ENCODE results near the gene FBXO10.
"Not testable (repeated sequence)": the region's sequence is repeated elsewhere in the genome, so short reads cannot be mapped to it uniquely, and the experiment has no call there.

The FBXO10 gene, protein sequence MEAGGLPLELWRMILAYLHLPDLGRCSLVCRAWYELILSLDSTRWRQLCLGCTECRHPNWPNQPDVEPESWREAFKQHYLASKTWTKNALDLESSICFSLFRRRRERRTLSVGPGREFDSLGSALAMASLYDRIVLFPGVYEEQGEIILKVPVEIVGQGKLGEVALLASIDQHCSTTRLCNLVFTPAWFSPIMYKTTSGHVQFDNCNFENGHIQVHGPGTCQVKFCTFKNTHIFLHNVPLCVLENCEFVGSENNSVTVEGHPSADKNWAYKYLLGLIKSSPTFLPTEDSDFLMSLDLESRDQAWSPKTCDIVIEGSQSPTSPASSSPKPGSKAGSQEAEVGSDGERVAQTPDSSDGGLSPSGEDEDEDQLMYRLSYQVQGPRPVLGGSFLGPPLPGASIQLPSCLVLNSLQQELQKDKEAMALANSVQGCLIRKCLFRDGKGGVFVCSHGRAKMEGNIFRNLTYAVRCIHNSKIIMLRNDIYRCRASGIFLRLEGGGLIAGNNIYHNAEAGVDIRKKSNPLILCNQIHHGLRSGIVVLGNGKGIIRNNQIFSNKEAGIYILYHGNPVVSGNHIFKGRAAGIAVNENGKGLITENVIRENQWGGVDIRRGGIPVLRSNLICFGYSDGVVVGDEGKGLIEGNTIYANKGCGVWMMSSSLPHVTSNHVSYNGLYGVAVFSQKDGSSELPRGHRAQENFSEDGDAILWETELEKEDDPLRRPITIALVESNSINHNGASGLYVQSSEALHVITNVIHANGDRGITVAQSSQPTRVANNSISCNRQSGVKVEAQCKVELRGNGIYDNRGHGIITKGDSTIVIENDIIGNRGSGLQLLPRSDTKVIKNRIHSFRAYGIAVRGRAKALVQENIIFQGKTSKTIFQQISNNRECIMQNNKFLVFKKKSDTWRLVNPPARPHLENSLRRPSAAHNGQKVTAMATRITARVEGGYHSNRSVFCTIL

DNA sequence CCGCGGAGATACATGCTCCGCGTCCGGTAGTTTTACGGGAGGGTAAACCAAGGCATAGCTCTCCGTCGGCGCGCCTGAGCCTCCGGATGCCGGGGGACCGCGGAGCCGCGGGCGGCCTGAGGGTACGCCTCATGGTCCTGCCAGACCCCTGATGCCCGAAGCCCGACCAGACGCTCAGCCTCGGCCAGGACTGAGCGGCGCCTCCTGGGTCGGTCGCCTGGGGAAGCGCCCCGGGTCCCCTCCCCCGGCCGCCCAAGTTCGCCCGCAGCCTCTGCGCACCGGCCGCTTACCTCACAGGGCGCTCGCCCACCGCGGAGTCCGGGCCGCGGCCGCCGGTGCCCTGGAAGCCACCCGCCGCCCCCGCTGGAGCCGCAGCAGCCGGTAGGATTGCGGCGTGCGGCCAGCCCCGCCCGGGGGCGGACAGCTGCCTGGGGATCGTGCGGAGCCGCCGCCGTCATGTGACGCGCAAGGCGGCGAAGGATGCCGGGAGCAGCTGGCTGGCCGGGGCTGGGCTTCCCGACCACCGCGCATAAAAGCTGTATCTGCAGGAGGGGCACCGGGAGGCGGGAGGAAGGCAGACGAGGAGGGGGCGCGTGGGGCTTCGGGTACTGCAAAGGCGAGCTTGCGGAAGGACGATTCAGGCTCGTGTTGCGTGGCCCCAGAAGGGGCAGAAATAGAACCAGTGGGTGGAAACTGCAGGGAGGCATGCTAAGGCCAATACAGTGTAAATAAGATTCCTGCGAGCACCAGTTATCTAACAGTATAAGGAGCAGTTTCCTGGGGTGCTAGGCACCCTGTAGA is at the start of gene FBXO10:
Gene FBXO10 (minus strand): TSS at position 460 of the 801 bp plus-strand sequence. CDS start 34,612 bp downstream, outside the sequence.
- DNase-seq (ENCODE audit: low read depth): no peak

DNA sequence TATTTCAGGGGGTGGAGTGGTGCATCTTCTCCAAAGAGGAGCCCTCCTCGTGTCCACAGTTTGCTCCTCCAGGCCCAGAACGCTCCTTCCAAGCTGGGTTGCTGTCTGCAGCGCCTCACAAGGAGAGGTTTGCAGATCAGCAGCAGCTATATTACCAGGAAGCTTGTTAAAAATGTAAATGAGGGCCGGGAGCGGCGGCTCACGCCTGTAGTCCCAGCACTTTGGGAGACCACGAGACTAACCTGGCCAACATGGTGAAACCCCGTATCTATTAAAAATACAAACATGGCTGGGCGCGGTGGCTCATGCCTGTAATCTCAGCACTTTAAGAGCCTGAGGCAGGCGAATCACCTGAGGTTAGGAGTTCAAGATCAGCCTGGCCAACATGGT is 49.6 kb upstream of the FBXO10 start:
- DNase-seq (ENCODE audit: low read depth): no peak

DNA sequence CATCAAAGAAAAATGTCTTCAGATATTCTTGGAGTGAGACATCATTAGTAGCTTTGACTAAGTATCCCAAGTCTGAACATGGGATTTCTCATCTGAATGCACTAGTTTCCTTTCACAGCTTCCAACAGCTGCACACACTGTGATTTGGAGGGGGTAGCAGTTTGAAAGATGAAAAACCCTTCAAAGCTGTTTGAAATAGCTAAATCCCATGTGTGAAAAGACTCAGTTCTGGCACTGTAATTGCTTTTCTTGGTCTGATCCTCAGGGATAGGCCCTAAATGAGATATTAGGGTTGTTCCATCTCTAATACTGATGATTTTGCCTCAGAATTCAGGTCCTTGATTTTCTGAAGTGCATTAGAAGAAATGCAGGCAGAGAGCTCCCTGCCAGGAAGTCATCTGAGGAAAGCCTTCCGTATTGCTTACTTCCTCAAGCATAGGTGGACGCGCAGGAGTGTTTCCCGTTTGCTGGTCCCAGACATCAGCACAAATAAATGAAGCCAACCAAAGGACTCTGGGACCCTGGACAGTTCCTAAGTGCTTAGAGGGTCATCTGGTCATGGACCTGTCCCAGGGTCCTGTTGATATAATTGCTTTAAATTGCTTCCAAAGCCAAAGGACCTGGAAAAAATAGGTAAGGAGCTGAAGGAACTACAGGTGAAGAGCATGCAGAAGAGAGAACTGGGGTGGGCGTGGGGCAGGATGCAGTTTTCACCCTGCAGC is 49.0 kb upstream of the FBXO10 start:
- DNase-seq (ENCODE audit: low read depth): no peak

DNA sequence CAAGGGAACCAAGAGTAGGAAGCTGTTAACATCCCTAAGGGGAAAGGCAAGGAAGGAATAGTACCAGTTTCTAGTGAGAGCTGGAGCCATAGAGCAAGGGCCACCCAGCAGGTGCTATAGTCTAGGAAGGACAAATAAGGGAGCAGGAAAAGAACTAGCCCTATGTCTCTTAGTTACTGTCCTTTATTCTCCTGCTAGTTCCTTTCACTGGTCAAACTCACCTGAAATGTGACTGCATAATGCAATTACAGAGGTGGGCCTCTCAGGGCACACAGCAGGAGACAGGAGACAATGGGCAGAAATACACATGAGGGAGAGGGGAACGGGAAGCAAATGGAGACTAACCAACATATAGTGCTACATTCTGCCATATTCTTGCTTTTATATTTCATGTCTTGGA is 47.9 kb upstream of the FBXO10 start:
- DNase-seq (ENCODE audit: low read depth): no peak

DNA sequence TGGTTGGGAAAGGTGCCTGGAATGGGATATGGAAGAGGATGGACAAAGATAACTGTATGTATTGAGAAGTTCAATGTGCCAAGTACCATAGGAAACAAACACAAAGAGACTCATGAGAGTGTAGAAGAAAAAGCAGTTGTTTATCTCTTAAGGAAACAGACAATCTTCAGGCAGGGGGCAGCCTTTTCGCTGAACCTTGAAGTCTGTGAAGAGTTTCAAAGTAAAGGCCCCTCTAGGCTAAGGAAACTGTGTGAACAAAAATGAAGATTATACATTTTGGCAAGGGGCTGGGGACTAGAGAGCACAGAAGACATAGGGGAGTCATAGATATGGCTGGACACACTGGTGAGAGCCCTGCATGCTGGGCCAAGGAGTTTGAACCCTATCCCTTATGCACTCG is 47.1 kb upstream of the FBXO10 start:
- DNase-seq (ENCODE audit: low read depth): no peak

DNA sequence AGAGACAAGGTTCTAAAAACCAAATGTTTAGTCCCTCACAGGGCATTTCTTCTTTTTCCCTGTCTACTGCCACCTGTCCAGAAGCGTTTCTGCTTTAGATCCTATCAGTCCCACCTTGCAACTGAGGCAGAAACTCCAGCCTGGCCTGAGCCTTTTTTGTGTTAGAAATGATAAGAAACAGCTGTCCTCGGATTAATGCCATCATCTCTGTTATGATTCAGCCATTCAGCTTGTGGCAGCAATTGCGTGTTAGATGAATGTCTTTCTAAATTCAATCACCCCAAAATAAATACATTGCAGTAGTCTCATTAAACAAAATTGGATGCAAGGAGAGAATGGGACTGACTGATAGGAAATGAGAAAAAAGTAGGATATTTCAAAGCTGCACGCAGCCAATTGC is 46.3 kb upstream of the FBXO10 start:
- no peak for DNase-seq (ENCODE audit: low read depth)

DNA sequence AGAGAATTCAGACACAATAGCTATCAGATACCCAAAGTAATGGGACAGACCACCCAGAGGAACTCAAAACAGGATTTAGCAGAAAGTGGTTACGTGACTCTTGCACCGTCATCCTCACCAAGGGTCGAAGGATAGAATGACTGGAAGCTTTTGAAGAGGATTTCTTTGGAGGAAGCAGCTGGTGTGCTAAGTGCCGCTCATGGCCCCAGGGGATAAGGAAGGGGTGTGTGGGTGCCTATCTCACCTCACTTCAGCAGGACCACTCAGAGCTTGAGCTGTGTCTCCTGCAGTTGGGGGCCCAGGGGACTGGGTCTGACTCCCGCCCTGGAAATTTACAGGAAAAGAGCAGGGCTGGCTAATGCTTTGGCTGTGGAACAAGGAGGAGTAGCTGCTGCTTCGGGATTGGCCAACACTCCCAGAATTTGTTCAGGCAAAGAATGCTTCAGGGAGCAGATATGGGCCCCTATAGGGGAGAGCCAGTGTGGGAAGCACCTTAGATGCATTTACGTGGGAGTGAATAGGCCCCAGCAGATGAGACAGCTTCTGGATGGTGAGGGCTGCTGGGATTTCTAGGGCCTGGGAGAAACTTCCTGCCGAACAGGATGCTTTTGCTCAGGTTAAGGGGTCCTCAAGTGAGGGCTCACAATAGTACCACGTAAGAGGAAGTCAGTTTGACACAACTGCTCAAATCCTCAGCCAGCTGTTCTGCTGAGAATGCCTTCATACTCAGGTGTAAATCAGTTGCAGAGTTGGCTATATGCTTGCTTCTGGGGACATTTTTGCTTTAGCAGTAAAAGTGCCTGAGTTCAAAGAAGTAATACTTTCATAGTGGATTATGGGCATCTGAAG is 45.3 kb upstream of the FBXO10 start:
- no peak for DNase-seq (ENCODE audit: low read depth)

DNA sequence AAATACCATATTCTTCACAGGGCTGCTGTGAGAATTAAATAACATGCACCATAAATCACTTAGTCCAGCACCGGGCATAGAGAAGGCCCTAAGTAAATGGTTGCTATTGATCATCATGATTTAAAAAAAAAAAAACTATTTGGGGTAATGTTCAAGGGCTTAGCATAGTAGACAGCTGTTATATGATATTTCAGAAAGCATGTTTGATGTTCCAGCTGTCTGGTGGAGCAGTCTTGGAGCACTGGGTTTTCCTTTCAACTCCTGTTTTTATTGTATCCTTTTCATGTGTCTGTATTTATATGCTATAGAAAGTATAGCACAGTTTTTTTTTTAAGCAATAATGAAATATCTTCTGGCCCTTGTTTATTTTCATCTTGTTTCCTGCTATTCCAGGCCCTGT is 44.2 kb upstream of the FBXO10 start:
- DNase-seq (ENCODE audit: low read depth): no peak

DNA sequence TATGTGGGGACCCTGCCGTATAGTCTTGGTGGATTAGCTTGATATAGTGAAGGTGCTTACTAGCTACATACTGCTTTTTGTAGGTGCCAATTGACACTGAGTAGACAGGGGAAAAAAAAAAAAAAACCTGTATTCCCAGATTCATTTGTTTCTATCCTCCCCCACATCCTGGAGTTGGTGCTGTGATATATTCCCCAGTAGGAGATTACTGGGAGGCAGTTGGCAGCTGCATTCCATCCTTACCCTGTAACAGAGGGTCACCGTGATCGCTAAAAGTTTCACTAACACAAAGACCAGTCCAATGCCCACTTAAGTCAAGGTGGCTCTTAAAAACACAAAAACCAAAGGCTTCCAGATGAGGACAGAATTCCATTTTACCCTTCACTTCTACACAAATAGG is 43.6 kb upstream of the FBXO10 start:
- DNase-seq (ENCODE audit: low read depth): no peak

DNA sequence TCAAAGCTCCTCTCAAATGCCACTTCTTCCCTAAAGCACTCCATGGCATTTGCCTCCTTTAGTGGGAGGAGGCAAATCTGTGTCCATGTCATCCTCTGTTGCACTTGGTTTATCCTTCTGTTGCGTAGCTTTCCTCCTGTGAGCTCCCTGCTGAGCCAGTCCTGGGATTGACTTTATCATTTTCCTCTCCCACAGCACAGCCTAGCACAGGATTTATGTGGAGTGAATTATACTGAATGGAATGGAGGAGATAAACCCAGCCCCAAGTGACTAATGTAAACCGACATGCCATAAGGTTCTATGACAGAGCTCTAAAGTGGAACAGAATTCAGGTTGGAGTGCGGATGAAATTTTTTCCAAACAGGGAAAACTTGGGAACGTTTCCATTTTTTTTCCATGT is 42.6 kb upstream of the FBXO10 start:
- DNase-seq (ENCODE audit: low read depth): peak; percentile 58

DNA sequence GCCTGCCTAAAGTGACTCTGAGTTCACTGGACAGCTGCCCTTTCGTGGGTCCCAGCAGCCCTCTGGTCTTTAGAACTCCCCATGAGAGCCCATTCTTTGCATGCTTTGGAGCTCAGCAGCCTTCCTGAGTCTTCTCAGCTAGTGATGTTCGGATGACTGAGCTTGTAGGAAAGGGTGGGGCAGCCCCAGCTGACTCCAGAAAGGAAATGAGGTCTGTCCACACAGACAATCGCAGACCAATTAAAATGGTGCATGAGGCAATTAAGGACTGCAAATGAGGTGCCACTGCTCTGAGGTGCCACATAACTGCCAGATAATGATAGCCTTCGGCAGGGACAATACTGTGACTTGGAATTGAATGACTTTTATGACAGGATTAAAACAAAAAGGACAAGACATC is 41.7 kb upstream of the FBXO10 start:
- DNase-seq (ENCODE audit: low read depth): no peak

DNA sequence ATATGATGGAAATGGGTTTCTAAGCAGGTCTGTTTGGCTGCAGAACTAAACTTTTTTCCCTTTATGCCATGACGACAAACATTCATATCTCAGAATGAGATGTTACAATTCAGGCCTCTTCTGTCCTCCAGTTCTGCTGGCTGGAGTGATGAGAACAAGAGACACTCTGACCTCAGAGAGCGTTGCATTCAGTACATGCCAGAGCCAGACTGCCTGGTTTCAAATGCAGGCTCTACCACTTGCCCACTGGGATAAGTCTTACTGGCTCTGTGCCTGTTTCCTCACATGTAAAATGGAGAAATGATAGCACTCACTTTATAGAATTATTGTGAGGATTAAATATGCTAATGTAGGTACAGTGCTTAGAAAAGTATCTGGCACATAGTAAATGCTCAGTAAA is 41.0 kb upstream of the FBXO10 start:
- DNase-seq (ENCODE audit: low read depth): no peak

DNA sequence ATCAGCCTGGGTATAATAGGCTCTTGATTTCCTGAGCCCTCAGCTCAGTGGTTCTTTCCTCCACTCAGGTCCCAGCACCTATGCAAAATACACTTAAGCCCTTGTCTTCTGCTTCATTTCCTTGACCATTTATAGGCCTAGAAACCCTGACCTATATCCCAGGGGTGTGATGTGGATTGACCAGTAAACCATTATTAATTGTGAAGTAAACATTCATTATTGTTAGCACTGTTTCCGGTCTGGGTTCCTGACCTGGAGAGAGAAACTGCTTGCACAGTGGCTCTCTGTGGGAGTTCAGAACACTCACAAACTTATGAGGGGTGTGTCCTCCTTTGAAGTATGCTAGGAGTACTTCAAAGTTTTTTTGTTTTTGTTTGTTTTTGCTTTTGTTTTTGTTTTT is 35.8 kb upstream of the FBXO10 start:
- no peak for DNase-seq (ENCODE audit: low read depth)

DNA sequence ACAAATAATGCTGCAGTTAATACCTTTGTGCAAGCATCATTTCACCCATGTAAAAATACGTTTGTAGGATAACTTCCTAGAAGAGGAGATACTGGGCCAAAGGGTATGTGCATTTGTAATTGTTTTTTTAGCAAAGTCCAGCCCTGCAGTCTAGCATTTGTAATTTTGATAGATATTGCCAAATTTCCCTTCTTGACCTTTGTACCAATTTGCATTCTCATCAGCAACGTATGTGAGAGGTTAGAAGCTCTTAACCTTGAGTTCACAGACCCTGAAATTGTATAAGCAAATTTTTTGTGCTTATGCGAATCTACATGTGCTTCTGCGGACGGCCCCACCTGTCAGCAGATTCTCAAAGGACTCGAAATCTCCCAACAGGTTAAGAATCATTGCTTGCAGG is 34.8 kb upstream of the FBXO10 start:
- no peak for DNase-seq (ENCODE audit: low read depth)

DNA sequence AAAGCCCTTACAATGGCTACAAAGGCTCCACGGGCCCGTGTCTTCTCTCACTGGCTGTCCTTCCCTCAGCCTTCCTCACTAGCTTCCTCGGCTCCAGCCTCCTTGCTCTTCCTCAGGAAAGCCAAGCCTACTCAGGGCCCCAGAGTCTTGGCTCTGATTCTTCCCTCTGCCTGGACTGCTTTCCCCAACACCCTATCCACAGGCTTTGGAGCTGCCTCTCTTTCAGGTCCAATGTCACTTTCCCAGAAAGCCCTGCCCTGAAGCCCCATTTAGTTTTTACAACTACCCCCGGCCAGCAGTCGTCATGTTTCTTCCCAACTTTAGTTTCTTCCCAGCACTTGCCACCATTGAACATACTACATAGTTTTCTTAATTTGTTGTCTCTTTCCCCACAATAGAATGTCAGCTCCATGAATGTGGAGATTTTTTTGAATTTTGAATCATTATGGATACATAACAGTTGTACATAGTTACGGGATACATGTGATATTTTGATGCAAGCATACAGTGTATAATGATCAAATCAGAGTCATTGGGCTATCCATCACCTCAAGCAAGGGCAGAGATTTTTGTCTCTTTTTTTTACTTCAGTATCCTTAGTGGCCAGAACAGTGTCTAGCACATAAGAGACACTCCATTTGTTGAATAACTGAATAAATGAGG is 33.7 kb upstream of the FBXO10 start:
- DNase-seq (ENCODE audit: low read depth): no peak

DNA sequence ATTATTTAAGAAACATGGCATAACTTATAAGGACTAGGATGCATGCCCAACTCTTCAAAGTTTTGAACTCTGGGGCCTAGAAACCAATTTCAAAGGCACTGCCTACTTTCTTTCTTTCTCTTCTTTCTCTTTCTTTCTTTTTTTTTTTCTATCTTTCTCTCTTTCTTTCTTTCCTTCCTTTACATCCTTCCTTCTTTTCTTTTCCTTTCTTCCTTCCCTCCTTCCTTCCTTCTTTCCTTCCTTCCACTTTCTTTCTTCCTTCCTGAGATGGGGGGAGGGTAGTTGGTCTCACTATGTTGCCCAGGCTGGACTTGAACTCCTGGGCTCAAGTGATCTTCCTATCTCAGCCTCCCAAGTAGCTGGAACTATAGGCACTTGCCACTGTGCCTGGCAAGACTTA is 32.1 kb upstream of the FBXO10 start:
- DNase-seq (ENCODE audit: low read depth): no peak

DNA sequence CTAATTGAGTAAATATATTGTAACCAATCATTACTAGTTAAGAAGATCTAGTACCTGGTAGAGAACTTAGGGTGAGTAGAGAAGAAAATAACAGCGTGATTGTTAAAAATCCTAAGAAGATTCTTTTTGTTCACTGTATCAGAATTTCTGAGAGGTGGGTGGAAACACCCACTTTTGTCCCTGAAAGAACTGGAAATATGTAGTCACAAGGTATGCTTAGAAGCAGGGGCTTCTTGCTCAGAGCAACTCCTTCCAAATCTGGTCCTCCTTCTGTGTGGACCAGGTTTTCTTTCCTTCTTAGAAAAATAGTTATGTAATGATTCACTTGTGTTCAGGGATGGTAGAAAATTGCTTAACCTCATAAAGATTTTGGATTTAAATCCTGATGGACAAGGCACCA is 28.1 kb upstream of the FBXO10 start:
- no peak for DNase-seq (ENCODE audit: low read depth)

DNA sequence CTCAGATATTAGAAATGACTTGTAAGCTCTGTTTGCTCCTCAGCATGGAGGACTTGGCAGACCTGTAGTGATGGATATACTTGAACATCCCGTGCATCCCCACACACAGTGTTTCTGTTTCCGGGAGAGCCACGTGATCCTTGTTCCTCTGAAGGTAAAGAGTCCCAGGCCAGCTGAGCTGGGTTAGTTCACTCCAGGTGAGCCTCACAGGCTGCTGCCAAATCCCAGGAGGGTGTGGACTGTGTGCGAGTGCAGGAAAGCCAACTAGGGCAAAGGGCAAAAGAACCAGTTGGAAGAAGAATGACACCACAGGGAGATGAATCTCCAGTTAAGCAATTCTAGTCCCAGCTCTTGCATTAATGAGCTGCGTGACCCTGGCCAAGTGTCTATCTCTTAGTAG is 26.6 kb upstream of the FBXO10 start:
- no peak for DNase-seq (ENCODE audit: low read depth)

DNA sequence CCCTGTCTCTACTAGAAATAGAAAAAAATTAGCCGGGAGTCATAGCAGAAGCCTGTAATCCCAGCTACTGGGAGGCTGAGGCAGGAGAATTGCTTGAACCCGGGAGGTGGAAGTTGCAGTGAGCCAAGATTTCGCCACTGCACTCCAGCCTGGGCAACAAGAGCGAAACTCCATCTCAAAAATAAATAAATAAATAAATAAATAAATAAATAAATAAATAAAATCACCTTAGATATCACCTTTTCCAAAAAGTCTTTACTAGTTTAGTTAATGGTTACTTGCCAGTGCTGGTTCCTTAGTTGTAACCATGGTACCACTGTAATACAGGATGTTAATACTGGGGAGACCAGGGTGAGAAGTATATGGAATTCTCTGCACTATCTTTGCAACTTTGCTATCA is 25.9 kb upstream of the FBXO10 start:
- DNase-seq (ENCODE audit: low read depth): not testable (repeated sequence)

DNA sequence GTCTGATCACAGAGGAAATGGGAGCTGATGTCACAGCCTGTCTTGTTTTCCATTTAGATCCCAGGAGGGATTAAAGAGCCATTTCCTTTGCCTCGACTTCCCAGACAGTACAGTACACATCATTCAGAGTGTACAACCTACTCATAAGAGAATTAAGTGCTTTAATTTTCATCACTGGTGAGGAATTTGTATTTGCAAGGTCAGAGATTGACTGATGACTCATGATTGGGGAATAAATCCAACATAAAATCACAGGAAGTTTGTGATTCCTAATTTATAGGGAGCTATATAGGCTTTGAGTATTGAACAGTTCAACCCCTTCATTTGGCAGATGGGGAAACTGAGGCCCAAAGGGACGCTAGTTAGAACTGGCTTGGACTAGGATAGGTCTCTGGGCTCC is 20.3 kb upstream of the FBXO10 start:
- DNase-seq (ENCODE audit: low read depth): no peak
